ENCODE data around the gene HS6ST1.

The HS6ST1 gene

GRCh38 chr2:128290356-128290755 lies 28.3 kb downstream of the HS6ST1 start:
- Mint-ChIP-seq H3K27ac (no peak overlapping the region), H3K4me3 (no peak overlapping the region), H3K36me3 (ENCODE audit: low read depth) (peaks cover 10% of the 10 kb centered on the region), H3K4me1 (peaks cover 34% of the 10 kb centered on the region), H3K27me3 (ENCODE audit: low read depth, poor library complexity) (peaks cover 7% of the 10 kb centered on the region), H3K9me3 (peaks cover 3% of the 10 kb centered on the region)
- no peak for DNase-seq
- TF ChIP-seq CTCF (IDR thresholded peaks at IDR 0.05), result no peak

GRCh38 chr2:128289439-128289838 lies 29.2 kb downstream of the HS6ST1 start:
- H3K9me3 Mint-ChIP-seq, result peaks cover 3% of the 10 kb centered on the region
- no peak for DNase-seq
- H3K27me3 Mint-ChIP-seq (ENCODE audit: low read depth, poor library complexity), result peaks cover 7% of the 10 kb centered on the region
- no peak for TF ChIP-seq CTCF (IDR thresholded peaks at IDR 0.05)
- peaks cover 31% of the 10 kb centered on the region for H3K4me1 Mint-ChIP-seq
- no peak overlapping the region for H3K4me3 Mint-ChIP-seq
- no peak overlapping the region for H3K27ac Mint-ChIP-seq
- peaks cover 10% of the 10 kb centered on the region for H3K36me3 Mint-ChIP-seq (ENCODE audit: low read depth)

- peaks cover 7% of the 10 kb centered on the region for H3K27me3 Mint-ChIP-seq (ENCODE audit: low read depth, poor library complexity)
- DNase-seq, result no peak
Observed at GRCh38 chr2:128288781-128289180, 29.9 kb downstream of the HS6ST1 start.

GRCh38 chr2:128287780-128288735 lies 30.6 kb downstream of the HS6ST1 start:
- peaks cover 31% of the 10 kb centered on the region for H3K4me1 Mint-ChIP-seq
- H3K36me3 Mint-ChIP-seq (ENCODE audit: low read depth), result peaks cover 10% of the 10 kb centered on the region
- peaks cover 7% of the 10 kb centered on the region for H3K27me3 Mint-ChIP-seq (ENCODE audit: low read depth, poor library complexity)
- peak overlapping the region; percentile 51 for H3K27ac Mint-ChIP-seq
- TF ChIP-seq CTCF (IDR thresholded peaks at IDR 0.05), result no peak
- H3K9me3 Mint-ChIP-seq, result peaks cover 3% of the 10 kb centered on the region
- no peak for DNase-seq
- no peak overlapping the region for H3K4me3 Mint-ChIP-seq

More at GRCh38 chr2:128288781-128289180, 29.9 kb downstream of the HS6ST1 start:
- peak overlapping the region; percentile 51 for H3K27ac Mint-ChIP-seq
- peaks cover 3% of the 10 kb centered on the region for H3K9me3 Mint-ChIP-seq
- H3K4me3 Mint-ChIP-seq, result no peak overlapping the region
- peaks cover 10% of the 10 kb centered on the region for H3K36me3 Mint-ChIP-seq (ENCODE audit: low read depth)
- TF ChIP-seq CTCF (IDR thresholded peaks at IDR 0.05), result no peak
- H3K4me1 Mint-ChIP-seq, result peaks cover 31% of the 10 kb centered on the region

GRCh38 chr2:128286905-128287779 lies 31.5 kb downstream of the HS6ST1 start:
- Mint-ChIP-seq H3K27ac (no peak overlapping the region), H3K4me3 (no peak overlapping the region), H3K36me3 (ENCODE audit: low read depth) (peaks cover 10% of the 10 kb centered on the region), H3K27me3 (ENCODE audit: low read depth, poor library complexity) (peaks cover 7% of the 10 kb centered on the region), H3K4me1 (peaks cover 35% of the 10 kb centered on the region), H3K9me3 (peaks cover 3% of the 10 kb centered on the region)
- DNase-seq, result no peak
- TF ChIP-seq CTCF (IDR thresholded peaks at IDR 0.05), result no peak

Data from nephron progenitor cell (in vitro differentiated cells).